OCI-LY1 (cell line): ENCODE data around the gene PHOX2B.

Source experiments
- H2AFZ ChIP-seq: fragments of 200-600 bp; sonication (generic), shearing (Covaris generic); 2 replicates; pipeline ENCODE4 v1.6.0; 2014; ENCODE audit warnings: antibody characterized with exemption, mild to moderate bottlenecking, low read length
- H3F3A ChIP-seq: fragments of 200-600 bp; sonication (generic), shearing (Covaris generic); 2 replicates; pipeline ENCODE4 v1.6.0; 2014; ENCODE audit warnings: mild to moderate bottlenecking, antibody characterized with exemption, low read length, moderate library complexity; ENCODE audit not compliant: insufficient read depth
- H3K27ac ChIP-seq: fragments of 200-600 bp; sonication (generic); 2 replicates; pipeline ENCODE4 v1.5.1; 2014; ENCODE audit warnings: low read length, mixed run types, mild to moderate bottlenecking, low read depth; ENCODE audit not compliant: poor library complexity, severe bottlenecking
- H3K27me3 ChIP-seq: fragments of 200-600 bp; sonication (generic); 2 replicates; pipeline ENCODE4 v1.6.0; 2014; ENCODE audit warnings: antibody characterized with exemption, mild to moderate bottlenecking, low read length, moderate library complexity; ENCODE audit not compliant: insufficient read depth
- H3K36me3 ChIP-seq: fragments of 200-600 bp; sonication (generic); 2 replicates; pipeline ENCODE4 v1.6.1; 2014; ENCODE audit warnings: mild to moderate bottlenecking, antibody characterized with exemption, low read length, moderate library complexity, mixed read lengths; ENCODE audit not compliant: insufficient read depth
- H3K4me1 ChIP-seq: fragments of 200-600 bp; sonication (generic); 2 replicates; pipeline ENCODE4 v1.5.1; 2014; ENCODE audit warnings: mild to moderate bottlenecking, low read length, moderate library complexity; ENCODE audit not compliant: insufficient read depth, severe bottlenecking
- H3K4me2 ChIP-seq: fragments of 200-600 bp; sonication (generic), shearing (Covaris generic); 2 replicates; pipeline ENCODE4 v1.6.1; 2014; ENCODE audit warnings: low read length
- H3K4me3 ChIP-seq: fragments of 200-600 bp; sonication (generic); 2 replicates; pipeline ENCODE4 v1.5.1; 2014; ENCODE audit warnings: low read length, low read depth, mild to moderate bottlenecking, mixed read lengths; ENCODE audit not compliant: poor library complexity, severe bottlenecking
- H3K79me2 ChIP-seq: fragments of 200-600 bp; shearing (Covaris generic); 2 replicates; pipeline ENCODE4 v1.6.1; 2016; ENCODE audit warnings: mixed run types, low read length, mixed read lengths; ENCODE audit not compliant: insufficient read depth
- H3K9ac ChIP-seq: fragments of 200-600 bp; sonication (generic), shearing (Covaris generic); 2 replicates; pipeline ENCODE4 v1.6.1; 2014; ENCODE audit warnings: mild to moderate bottlenecking, low read length, mixed read lengths
- H3K9me2 ChIP-seq: fragments of 200-600 bp; sonication (generic), shearing (Covaris generic); 2 replicates; pipeline ENCODE4 v1.6.1; 2014; ENCODE audit warnings: low read depth, mild to moderate bottlenecking, low read length, mixed read lengths
- H3K9me3 ChIP-seq: fragments of 200-600 bp; shearing (Covaris generic); 2 replicates; pipeline ENCODE4 v1.6.1; 2014; ENCODE audit warnings: low read length, mixed read lengths
- H4K20me1 ChIP-seq: fragments of 200-600 bp; sonication (generic), shearing (Covaris generic); 2 replicates; pipeline ENCODE4 v1.6.0; 2016; ENCODE audit warnings: mild to moderate bottlenecking, low read length; ENCODE audit not compliant: insufficient read depth
- EZH2 ChIP-seq: fragments of 200-600 bp; sonication (generic), shearing (Covaris generic); IDR thresholded peaks from 2 replicates; pipeline ENCODE4 v1.8.0; 2017; ENCODE audit warnings: borderline replicate concordance, mixed run types, mild to moderate bottlenecking, antibody characterized with exemption, low read length, moderate library complexity, mixed read lengths
- TF ChIP-seq, protein P1 (sequence below): fragments of 200-600 bp; sonication (generic), shearing (Covaris generic); IDR thresholded peaks from 2 replicates; pipeline ENCODE4 v1.5.1; 2017; ENCODE audit warnings: mild to moderate bottlenecking, antibody characterized with exemption, low read length, moderate library complexity, mixed read lengths

PHOX2B gene

GRCh38 chr4:41731569-41732126 is 16.9 kb downstream of the PHOX2B start:
- no peak overlapping the region for H3K4me2 ChIP-seq
- H3K36me3 ChIP-seq = no peaks in the 10 kb centered on the region
- H3K27ac ChIP-seq = no peak overlapping the region
- H3K27me3 ChIP-seq = no peaks in the 10 kb centered on the region
- TF ChIP-seq, protein P1, sequence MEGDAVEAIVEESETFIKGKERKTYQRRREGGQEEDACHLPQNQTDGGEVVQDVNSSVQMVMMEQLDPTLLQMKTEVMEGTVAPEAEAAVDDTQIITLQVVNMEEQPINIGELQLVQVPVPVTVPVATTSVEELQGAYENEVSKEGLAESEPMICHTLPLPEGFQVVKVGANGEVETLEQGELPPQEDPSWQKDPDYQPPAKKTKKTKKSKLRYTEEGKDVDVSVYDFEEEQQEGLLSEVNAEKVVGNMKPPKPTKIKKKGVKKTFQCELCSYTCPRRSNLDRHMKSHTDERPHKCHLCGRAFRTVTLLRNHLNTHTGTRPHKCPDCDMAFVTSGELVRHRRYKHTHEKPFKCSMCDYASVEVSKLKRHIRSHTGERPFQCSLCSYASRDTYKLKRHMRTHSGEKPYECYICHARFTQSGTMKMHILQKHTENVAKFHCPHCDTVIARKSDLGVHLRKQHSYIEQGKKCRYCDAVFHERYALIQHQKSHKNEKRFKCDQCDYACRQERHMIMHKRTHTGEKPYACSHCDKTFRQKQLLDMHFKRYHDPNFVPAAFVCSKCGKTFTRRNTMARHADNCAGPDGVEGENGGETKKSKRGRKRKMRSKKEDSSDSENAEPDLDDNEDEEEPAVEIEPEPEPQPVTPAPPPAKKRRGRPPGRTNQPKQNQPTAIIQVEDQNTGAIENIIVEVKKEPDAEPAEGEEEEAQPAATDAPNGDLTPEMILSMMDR = no peak
- TF ChIP-seq EZH2 = no peak
- no peaks in the 10 kb centered on the region for H4K20me1 ChIP-seq
- no peaks in the 10 kb centered on the region for H3F3A ChIP-seq
- no peaks in the 10 kb centered on the region for H3K4me1 ChIP-seq
- H3K9me3 ChIP-seq = no peaks in the 10 kb centered on the region
- no peak overlapping the region for H3K9ac ChIP-seq
- no peaks in the 10 kb centered on the region for H3K9me2 ChIP-seq
- no peak overlapping the region for H3K4me3 ChIP-seq
- no peaks in the 10 kb centered on the region for H3K79me2 ChIP-seq
- H2AFZ ChIP-seq = no peak overlapping the region

GRCh38 chr4:41728573-41728913 is 20.0 kb downstream of the PHOX2B start:
- Histone ChIP-seq H2AFZ (no peak overlapping the region), H3K9ac (no peak overlapping the region), H3K9me3 (0 out of 2 replicates have a peak, but pooled peaks cover 2% of the 10 kb centered on the region), H3K27me3 (no peaks in the 10 kb centered on the region), H3K4me1 (no peaks in the 10 kb centered on the region), H3F3A (no peaks in the 10 kb centered on the region), H4K20me1 (no peaks in the 10 kb centered on the region), H3K4me3 (no peak overlapping the region), H3K27ac (no peak overlapping the region), H3K9me2 (no peaks in the 10 kb centered on the region), H3K79me2 (no peaks in the 10 kb centered on the region), H3K36me3 (no peaks in the 10 kb centered on the region), H3K4me2 (no peak overlapping the region)
- TF ChIP-seq, protein P1 = no peak
- TF ChIP-seq EZH2 = no peak

- H3K27ac ChIP-seq = no peak overlapping the region
- no peaks in the 10 kb centered on the region for H3K9me2 ChIP-seq
- no peaks in the 10 kb centered on the region for H3F3A ChIP-seq
- H3K9ac ChIP-seq = no peak overlapping the region
- no peak overlapping the region for H3K4me3 ChIP-seq
- H3K9me3 ChIP-seq = 0 out of 2 replicates have a peak, but pooled peaks cover 2% of the 10 kb centered on the region
- H3K4me1 ChIP-seq = no peaks in the 10 kb centered on the region
- no peaks in the 10 kb centered on the region for H3K36me3 ChIP-seq
- H3K27me3 ChIP-seq = no peaks in the 10 kb centered on the region
- H3K4me2 ChIP-seq = no peak overlapping the region
- no peak for TF ChIP-seq EZH2
- TF ChIP-seq, protein P1 = no peak
- no peak overlapping the region for H2AFZ ChIP-seq
- no peaks in the 10 kb centered on the region for H4K20me1 ChIP-seq
- H3K79me2 ChIP-seq = no peaks in the 10 kb centered on the region
These were observed 20.5 kb downstream of the PHOX2B start for GRCh38 chr4:41727861-41728572.
